ENCODE data around the gene MDC1.

GRCh38 chr6:30747902-30748769 lies 31.1 kb upstream of the MDC1 start:
- TF ChIP-seq EZH2 (IDR thresholded peaks at IDR 0.05; ENCODE audit: low read length): no peak
- no peak for TF ChIP-seq CTCF (optimal IDR thresholded peaks at IDR 0.05 in 1 of 3, IDR thresholded peaks at IDR 0.05 in 1 of 3, conservative IDR thresholded peaks at IDR 0.05 in 1 of 3; ENCODE audit: extremely low read depth in 1 of 3, insufficient read depth in 2 of 3, low read length in 3 of 3)

Data from keratinocyte (primary cell).